ENCODE data around the gene MUSK. TPM values are rescaled to one million over a fixed set of nuclear protein-coding genes. Genes with fewer than 3 reads are reported as not detected.

The MUSK gene
- total and polyA plus RNA-seq, 2 donors (not counting 1 experiment from before 2014, with no cell fraction given): not detected

GRCh38 chr9:110799396-110799795 lies 130.8 kb downstream of the MUSK start:
- TF ChIP-seq CTCF (IDR thresholded peaks at IDR 0.05): no peak
- no peak for TF ChIP-seq EZH2 (IDR thresholded peaks at IDR 0.05; ENCODE audit: borderline replicate concordance, insufficient read depth, low read depth, low read length, poor library complexity, severe bottlenecking)
- Histone ChIP-seq H3K9ac (ENCODE audit: low read length) (no peak overlapping the region), H3K4me3 (ENCODE audit: control extremely low read depth in 1 of 5, extremely low read depth in 1 of 5, insufficient read depth in 1 of 5, low read depth in 2 of 5, low read length in 4 of 5) (no peak overlapping the region), H3K36me3 (replicated peaks in 1 of 2; ENCODE audit: control extremely low read depth in 1 of 2, control insufficient read depth in 1 of 2, extremely low read depth in 1 of 2, insufficient read depth in 2 of 2, low read length in 1 of 2) (no peaks in the 10 kb centered on the region), H2AFZ (ENCODE audit: insufficient read depth, low read depth, low read length, poor library complexity, severe bottlenecking) (no peak overlapping the region), H3K4me1 (ENCODE audit: control insufficient read depth in 2 of 2, insufficient read depth in 2 of 2, low read length in 2 of 2) (no peaks in the 10 kb centered on the region), H3K27ac (ENCODE audit: low read length in 2 of 2) (no peak overlapping the region), H3K4me2 (replicated peaks; ENCODE audit: low read depth, low read length, poor library complexity, severe bottlenecking) (no peak overlapping the region), H4K20me1 (ENCODE audit: control insufficient read depth, insufficient read depth, low read length, poor library complexity, severe bottlenecking) (no peaks in the 10 kb centered on the region), H3K9me3 (ENCODE audit: control extremely low read depth in 1 of 3, control insufficient read depth in 2 of 3, insufficient read depth in 1 of 3, low read length in 2 of 3) (no peaks in the 10 kb centered on the region), H3K27me3 (replicated peaks in 1 of 4; ENCODE audit: control extremely low read depth in 1 of 4, control insufficient read depth in 3 of 4, insufficient read depth in 4 of 4, low read length in 3 of 4) (no peaks in the 10 kb centered on the region), H3K79me2 (ENCODE audit: control insufficient read depth, insufficient read depth, low read length) (no peaks in the 10 kb centered on the region)
- Mint-ChIP-seq H3K27ac (no peak overlapping the region), H3K9me3 (ENCODE audit: insufficient read depth) (no peaks in the 10 kb centered on the region), H3K4me1 (no peaks in the 10 kb centered on the region), H3K4me3 (no peak overlapping the region), H3K27me3 (no peaks in the 10 kb centered on the region)
- DNase-seq (no peak), ATAC-seq (ENCODE audit: low read depth) (no peak)
- POLR2A ChIA-PET: no interaction called here
- intact Hi-C loops (cut with micrococcal nuclease): no loop called here
- WGBS (ENCODE audit: insufficient coverage): 80% methylated on average over 1 of the region's 2 CpGs
- CTCF ChIA-PET: no interaction called here

GRCh38 chr9:110801426-110801825 lies 132.8 kb downstream of the MUSK start:
- H3K9me3 ChIP-seq (ENCODE audit: control extremely low read depth in 1 of 3, control insufficient read depth in 2 of 3, insufficient read depth in 1 of 3, low read length in 2 of 3): no peaks in the 10 kb centered on the region
- no peaks in the 10 kb centered on the region for H3K27me3 ChIP-seq (replicated peaks in 1 of 4; ENCODE audit: control extremely low read depth in 1 of 4, control insufficient read depth in 3 of 4, insufficient read depth in 4 of 4, low read length in 3 of 4)
- ATAC-seq (ENCODE audit: low read depth): no peak
- no peaks in the 10 kb centered on the region for H3K79me2 ChIP-seq (ENCODE audit: control insufficient read depth, insufficient read depth, low read length)
- WGBS (ENCODE audit: insufficient coverage): no CpG with 5 or more reads among the region's 1 CpG
- H3K9ac ChIP-seq (ENCODE audit: low read length): no peak overlapping the region
- H2AFZ ChIP-seq (ENCODE audit: insufficient read depth, low read depth, low read length, poor library complexity, severe bottlenecking): no peak overlapping the region
- TF ChIP-seq CTCF (IDR thresholded peaks at IDR 0.05) (no peak), EZH2 (IDR thresholded peaks at IDR 0.05; ENCODE audit: borderline replicate concordance, insufficient read depth, low read depth, low read length, poor library complexity, severe bottlenecking) (no peak)
- no peak overlapping the region for H3K4me3 Mint-ChIP-seq
- no peaks in the 10 kb centered on the region for H4K20me1 ChIP-seq (ENCODE audit: control insufficient read depth, insufficient read depth, low read length, poor library complexity, severe bottlenecking)
- H3K9me3 Mint-ChIP-seq (ENCODE audit: insufficient read depth): no peaks in the 10 kb centered on the region
- no peaks in the 10 kb centered on the region for H3K4me1 Mint-ChIP-seq
- H3K27me3 Mint-ChIP-seq: no peaks in the 10 kb centered on the region
- DNase-seq: no peak
- H3K36me3 ChIP-seq (replicated peaks in 1 of 2; ENCODE audit: control extremely low read depth in 1 of 2, control insufficient read depth in 1 of 2, extremely low read depth in 1 of 2, insufficient read depth in 2 of 2, low read length in 1 of 2): no peaks in the 10 kb centered on the region
- ChIA-PET CTCF (no interaction called here), POLR2A (no interaction called here)
- no peak overlapping the region for H3K27ac ChIP-seq (ENCODE audit: low read length in 2 of 2)
- intact Hi-C loops (cut with micrococcal nuclease): no loop called here
- H3K4me1 ChIP-seq (ENCODE audit: control insufficient read depth in 2 of 2, insufficient read depth in 2 of 2, low read length in 2 of 2): no peaks in the 10 kb centered on the region
- no peak overlapping the region for H3K4me2 ChIP-seq (replicated peaks; ENCODE audit: low read depth, low read length, poor library complexity, severe bottlenecking)
- no peak overlapping the region for H3K27ac Mint-ChIP-seq
- H3K4me3 ChIP-seq (ENCODE audit: control extremely low read depth in 1 of 5, extremely low read depth in 1 of 5, insufficient read depth in 1 of 5, low read depth in 2 of 5, low read length in 4 of 5): no peak overlapping the region
